WTC11 (cell line): ENCODE measurements around the gene YWHAQ.

ENCODE experiments used
- ATF1 ChIP-seq: sonication (generic); formaldehyde crosslinking; IDR thresholded peaks from 2 replicates; pipeline ENCODE4 v1.8.1; 2023; ENCODE audit warnings: mild to moderate bottlenecking, moderate library complexity, missing genetic modification reagents
- CREM ChIP-seq: sonication (generic); formaldehyde crosslinking; IDR thresholded peaks from 2 replicates; pipeline ENCODE4 v1.8.1; 2022; ENCODE audit warnings: mild to moderate bottlenecking, missing genetic modification reagents, moderate library complexity
- FOXP1 ChIP-seq: sonication (generic); formaldehyde crosslinking; IDR thresholded peaks from 2 replicates; pipeline ENCODE4 v1.8.0; 2022; ENCODE audit warnings: missing genetic modification reagents, mild to moderate bottlenecking, moderate library complexity, borderline replicate concordance
- JUN ChIP-seq: sonication (generic); formaldehyde crosslinking; IDR thresholded peaks from 2 replicates; pipeline ENCODE4 v1.8.0; 2023; ENCODE audit warnings: mild to moderate bottlenecking, missing genetic modification reagents
- TF ChIP-seq, protein P1 (sequence below): sonication (generic); formaldehyde crosslinking; IDR thresholded peaks from 2 replicates; pipeline ENCODE4 v1.8.0; 2022; ENCODE audit warnings: missing genetic modification reagents
- TF ChIP-seq, protein P2 (sequence below): fragments of 200-600 bp; IDR thresholded peaks from 2 replicates; pipeline ENCODE4 v1.8.0; 2022; ENCODE audit warnings: antibody characterized with exemption
- TF ChIP-seq, protein P3 (sequence below): sonication (generic); formaldehyde crosslinking; IDR thresholded peaks from 2 replicates; pipeline ENCODE4 v1.8.1; 2023; ENCODE audit warnings: mild to moderate bottlenecking, moderate library complexity, missing genetic modification reagents
- TF ChIP-seq, protein P4 (sequence below): sonication (generic); formaldehyde crosslinking; IDR thresholded peaks from 2 replicates; pipeline ENCODE4 v1.8.1; 2022; ENCODE audit warnings: missing genetic modification reagents, borderline replicate concordance

DNA sequence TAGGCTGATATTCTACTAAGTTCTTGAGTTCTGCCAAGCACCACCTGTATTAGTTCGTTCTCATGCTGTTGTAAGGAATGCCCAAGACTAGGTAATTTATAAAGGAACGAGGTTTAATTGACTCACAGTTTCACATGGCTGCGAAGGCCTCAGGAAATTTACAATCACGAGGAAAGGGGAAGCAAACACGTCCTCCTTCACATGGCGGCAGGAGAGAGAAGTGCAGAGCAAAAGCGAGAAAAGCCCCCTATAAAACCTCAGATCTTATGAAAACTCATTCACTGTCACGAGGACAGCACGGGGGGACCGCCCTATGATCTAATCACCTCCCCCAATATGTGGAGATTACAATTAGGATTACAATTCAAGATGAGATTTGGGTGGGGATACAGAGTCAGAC, 47.7 kb upstream of the YWHAQ start:
- TF ChIP-seq, protein P1, sequence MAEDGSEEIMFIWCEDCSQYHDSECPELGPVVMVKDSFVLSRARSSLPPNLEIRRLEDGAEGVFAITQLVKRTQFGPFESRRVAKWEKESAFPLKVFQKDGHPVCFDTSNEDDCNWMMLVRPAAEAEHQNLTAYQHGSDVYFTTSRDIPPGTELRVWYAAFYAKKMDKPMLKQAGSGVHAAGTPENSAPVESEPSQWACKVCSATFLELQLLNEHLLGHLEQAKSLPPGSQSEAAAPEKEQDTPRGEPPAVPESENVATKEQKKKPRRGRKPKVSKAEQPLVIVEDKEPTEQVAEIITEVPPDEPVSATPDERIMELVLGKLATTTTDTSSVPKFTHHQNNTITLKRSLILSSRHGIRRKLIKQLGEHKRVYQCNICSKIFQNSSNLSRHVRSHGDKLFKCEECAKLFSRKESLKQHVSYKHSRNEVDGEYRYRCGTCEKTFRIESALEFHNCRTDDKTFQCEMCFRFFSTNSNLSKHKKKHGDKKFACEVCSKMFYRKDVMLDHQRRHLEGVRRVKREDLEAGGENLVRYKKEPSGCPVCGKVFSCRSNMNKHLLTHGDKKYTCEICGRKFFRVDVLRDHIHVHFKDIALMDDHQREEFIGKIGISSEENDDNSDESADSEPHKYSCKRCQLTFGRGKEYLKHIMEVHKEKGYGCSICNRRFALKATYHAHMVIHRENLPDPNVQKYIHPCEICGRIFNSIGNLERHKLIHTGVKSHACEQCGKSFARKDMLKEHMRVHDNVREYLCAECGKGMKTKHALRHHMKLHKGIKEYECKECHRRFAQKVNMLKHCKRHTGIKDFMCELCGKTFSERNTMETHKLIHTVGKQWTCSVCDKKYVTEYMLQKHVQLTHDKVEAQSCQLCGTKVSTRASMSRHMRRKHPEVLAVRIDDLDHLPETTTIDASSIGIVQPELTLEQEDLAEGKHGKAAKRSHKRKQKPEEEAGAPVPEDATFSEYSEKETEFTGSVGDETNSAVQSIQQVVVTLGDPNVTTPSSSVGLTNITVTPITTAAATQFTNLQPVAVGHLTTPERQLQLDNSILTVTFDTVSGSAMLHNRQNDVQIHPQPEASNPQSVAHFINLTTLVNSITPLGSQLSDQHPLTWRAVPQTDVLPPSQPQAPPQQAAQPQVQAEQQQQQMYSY = no peak
- TF ChIP-seq, protein P2, sequence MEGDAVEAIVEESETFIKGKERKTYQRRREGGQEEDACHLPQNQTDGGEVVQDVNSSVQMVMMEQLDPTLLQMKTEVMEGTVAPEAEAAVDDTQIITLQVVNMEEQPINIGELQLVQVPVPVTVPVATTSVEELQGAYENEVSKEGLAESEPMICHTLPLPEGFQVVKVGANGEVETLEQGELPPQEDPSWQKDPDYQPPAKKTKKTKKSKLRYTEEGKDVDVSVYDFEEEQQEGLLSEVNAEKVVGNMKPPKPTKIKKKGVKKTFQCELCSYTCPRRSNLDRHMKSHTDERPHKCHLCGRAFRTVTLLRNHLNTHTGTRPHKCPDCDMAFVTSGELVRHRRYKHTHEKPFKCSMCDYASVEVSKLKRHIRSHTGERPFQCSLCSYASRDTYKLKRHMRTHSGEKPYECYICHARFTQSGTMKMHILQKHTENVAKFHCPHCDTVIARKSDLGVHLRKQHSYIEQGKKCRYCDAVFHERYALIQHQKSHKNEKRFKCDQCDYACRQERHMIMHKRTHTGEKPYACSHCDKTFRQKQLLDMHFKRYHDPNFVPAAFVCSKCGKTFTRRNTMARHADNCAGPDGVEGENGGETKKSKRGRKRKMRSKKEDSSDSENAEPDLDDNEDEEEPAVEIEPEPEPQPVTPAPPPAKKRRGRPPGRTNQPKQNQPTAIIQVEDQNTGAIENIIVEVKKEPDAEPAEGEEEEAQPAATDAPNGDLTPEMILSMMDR = no peak
- TF ChIP-seq, protein P3, sequence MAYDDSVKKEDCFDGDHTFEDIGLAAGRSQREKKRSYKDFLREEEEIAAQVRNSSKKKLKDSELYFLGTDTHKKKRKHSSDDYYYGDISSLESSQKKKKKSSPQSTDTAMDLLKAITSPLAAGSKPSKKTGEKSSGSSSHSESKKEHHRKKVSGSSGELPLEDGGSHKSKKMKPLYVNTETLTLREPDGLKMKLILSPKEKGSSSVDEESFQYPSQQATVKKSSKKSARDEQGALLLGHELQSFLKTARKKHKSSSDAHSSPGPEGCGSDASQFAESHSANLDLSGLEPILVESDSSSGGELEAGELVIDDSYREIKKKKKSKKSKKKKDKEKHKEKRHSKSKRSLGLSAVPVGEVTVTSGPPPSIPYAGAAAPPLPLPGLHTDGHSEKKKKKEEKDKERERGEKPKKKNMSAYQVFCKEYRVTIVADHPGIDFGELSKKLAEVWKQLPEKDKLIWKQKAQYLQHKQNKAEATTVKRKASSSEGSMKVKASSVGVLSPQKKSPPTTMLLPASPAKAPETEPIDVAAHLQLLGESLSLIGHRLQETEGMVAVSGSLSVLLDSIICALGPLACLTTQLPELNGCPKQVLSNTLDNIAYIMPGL (CRISPR knock-in tag) = no peak
- TF ChIP-seq ATF1 = no peak
- TF ChIP-seq FOXP1 (CRISPR knock-in tag) = no peak
- no peak for TF ChIP-seq JUN (CRISPR knock-in tag)
- no peak for TF ChIP-seq CREM (CRISPR knock-in tag)
- TF ChIP-seq, protein P4, sequence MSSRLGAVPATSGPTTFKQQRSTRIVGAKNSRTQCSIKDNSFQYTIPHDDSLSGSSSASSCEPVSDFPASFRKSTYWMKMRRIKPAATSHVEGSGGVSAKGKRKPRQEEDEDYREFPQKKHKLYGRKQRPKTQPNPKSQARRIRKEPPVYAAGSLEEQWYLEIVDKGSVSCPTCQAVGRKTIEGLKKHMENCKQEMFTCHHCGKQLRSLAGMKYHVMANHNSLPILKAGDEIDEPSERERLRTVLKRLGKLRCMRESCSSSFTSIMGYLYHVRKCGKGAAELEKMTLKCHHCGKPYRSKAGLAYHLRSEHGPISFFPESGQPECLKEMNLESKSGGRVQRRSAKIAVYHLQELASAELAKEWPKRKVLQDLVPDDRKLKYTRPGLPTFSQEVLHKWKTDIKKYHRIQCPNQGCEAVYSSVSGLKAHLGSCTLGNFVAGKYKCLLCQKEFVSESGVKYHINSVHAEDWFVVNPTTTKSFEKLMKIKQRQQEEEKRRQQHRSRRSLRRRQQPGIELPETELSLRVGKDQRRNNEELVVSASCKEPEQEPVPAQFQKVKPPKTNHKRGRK = no peak
